ENCODE data around the gene C5orf52.
"Not testable (repeated sequence)": the region's sequence is repeated elsewhere in the genome, so short reads cannot be mapped to it uniquely, and the experiment has no call there.

Gene C5orf52

GRCh38 chr5:157727858-157728257, 56.5 kb downstream of the C5orf52 start:
- DNase-seq = not testable (repeated sequence)
